Measurements from ENCODE around the gene G3BP1. TPM values are rescaled to one million over a fixed set of nuclear protein-coding genes. Genes with fewer than 3 reads are reported as not detected.

The G3BP1 gene
- total and polyA plus RNA-seq, 2 of the 13 experiments (the other 11 are each of a cell fraction or from before 2014, with no cell fraction given) = 36.7 to 320 TPM

DNA sequence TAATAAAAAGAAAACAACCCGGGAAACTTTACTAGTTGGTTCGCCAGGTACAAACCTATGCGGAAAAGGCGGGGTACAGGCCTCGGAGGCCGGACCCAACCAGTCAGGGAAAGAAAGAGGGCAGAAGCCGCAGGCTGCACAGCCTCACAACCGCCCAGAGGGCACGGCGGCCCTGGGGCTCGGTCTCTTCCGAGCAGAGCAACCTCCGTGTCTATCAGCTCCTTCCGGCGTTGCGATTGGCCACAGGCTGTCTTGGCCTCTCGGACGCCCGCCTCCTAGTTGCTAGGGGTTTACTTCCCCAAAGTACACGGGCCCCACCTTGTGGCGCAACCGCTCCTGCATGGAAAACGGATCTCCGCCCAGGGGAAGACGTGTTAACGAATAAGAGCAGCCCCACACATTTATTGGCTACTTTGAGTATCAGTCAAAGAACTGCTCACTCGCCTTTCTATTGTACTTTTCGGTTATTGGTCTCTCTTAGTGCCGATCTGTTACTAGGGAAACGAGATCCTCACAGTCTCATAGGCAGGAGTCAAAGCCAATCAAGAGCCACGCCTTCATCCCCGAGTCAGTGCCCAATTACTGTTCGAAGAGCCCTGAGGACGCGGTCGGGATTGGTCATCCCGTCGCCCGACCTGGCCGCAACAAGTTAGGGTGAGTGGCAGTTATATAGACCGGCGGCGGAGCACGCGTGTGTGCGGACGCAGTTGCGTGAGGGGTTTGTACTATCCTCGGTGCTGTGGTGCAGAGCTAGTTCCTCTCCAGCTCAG is at the start of gene G3BP1 (continued):
- TF ChIP-seq ZNF883 (CRISPR knock-in tag; IDR thresholded peaks at IDR 0.05; ENCODE audit: not compliant biosample characterization) (no peak), KLF6 (CRISPR knock-in tag; IDR thresholded peaks at IDR 0.05) (peak; percentile 81), RFX5 (IDR thresholded peaks at IDR 0.05; ENCODE audit: low read depth, low read length) (peak; percentile 34), ZNF7 (CRISPR knock-in tag; IDR thresholded peaks at IDR 0.05) (no peak), ZSCAN12 (CRISPR knock-in tag; IDR thresholded peaks at IDR 0.05) (peak; percentile 86; the same call in 1 of the 2 replicates), ZBTB7B (CRISPR knock-in tag; IDR thresholded peaks at IDR 0.05) (no peak), HDAC2 (CRISPR knock-in tag; IDR thresholded peaks at IDR 0.05) (peak; percentile 12; the same call in 1 of the 2 replicates), ESRRA (CRISPR knock-in tag; IDR thresholded peaks at IDR 0.05; ENCODE audit: low read depth) (no peak), KDM1A (CRISPR knock-in tag; IDR thresholded peaks at IDR 0.05) (no peak), SMAD1 (CRISPR knock-in tag; IDR thresholded peaks at IDR 0.05; ENCODE audit: borderline replicate concordance, low read depth) (no peak), ZNF766 (CRISPR knock-in tag; IDR thresholded peaks at IDR 0.05; ENCODE audit: borderline replicate concordance) (0 out of 2 replicates have a peak, but pooled peaks have one; percentile 41), NCOR1 (IDR thresholded peaks at IDR 0.05; ENCODE audit: borderline replicate concordance, low read length) (no peak)
- TF ChIP-seq, protein P1, sequence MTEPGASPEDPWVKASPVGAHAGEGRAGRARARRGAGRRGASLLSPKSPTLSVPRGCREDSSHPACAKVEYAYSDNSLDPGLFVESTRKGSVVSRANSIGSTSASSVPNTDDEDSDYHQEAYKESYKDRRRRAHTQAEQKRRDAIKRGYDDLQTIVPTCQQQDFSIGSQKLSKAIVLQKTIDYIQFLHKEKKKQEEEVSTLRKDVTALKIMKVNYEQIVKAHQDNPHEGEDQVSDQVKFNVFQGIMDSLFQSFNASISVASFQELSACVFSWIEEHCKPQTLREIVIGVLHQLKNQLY (CRISPR knock-in tag; IDR thresholded peaks at IDR 0.05) = peak; percentile 47; the same call in 1 of the 2 replicates
- TF ChIP-seq, protein P2, sequence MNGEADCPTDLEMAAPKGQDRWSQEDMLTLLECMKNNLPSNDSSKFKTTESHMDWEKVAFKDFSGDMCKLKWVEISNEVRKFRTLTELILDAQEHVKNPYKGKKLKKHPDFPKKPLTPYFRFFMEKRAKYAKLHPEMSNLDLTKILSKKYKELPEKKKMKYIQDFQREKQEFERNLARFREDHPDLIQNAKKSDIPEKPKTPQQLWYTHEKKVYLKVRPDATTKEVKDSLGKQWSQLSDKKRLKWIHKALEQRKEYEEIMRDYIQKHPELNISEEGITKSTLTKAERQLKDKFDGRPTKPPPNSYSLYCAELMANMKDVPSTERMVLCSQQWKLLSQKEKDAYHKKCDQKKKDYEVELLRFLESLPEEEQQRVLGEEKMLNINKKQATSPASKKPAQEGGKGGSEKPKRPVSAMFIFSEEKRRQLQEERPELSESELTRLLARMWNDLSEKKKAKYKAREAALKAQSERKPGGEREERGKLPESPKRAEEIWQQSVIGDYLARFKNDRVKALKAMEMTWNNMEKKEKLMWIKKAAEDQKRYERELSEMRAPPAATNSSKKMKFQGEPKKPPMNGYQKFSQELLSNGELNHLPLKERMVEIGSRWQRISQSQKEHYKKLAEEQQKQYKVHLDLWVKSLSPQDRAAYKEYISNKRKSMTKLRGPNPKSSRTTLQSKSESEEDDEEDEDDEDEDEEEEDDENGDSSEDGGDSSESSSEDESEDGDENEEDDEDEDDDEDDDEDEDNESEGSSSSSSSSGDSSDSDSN (CRISPR knock-in tag; IDR thresholded peaks at IDR 0.05) = peak; percentile 56
- TF ChIP-seq, protein P3, sequence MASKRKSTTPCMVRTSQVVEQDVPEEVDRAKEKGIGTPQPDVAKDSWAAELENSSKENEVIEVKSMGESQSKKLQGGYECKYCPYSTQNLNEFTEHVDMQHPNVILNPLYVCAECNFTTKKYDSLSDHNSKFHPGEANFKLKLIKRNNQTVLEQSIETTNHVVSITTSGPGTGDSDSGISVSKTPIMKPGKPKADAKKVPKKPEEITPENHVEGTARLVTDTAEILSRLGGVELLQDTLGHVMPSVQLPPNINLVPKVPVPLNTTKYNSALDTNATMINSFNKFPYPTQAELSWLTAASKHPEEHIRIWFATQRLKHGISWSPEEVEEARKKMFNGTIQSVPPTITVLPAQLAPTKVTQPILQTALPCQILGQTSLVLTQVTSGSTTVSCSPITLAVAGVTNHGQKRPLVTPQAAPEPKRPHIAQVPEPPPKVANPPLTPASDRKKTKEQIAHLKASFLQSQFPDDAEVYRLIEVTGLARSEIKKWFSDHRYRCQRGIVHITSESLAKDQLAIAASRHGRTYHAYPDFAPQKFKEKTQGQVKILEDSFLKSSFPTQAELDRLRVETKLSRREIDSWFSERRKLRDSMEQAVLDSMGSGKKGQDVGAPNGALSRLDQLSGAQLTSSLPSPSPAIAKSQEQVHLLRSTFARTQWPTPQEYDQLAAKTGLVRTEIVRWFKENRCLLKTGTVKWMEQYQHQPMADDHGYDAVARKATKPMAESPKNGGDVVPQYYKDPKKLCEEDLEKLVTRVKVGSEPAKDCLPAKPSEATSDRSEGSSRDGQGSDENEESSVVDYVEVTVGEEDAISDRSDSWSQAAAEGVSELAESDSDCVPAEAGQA (IDR thresholded peaks at IDR 0.05; ENCODE audit: low read depth) = peak; percentile 6
- TF ChIP-seq, protein P3 (CRISPR knock-in tag; IDR thresholded peaks at IDR 0.05; ENCODE audit: borderline replicate concordance) = no peak
- TF ChIP-seq, protein P4, sequence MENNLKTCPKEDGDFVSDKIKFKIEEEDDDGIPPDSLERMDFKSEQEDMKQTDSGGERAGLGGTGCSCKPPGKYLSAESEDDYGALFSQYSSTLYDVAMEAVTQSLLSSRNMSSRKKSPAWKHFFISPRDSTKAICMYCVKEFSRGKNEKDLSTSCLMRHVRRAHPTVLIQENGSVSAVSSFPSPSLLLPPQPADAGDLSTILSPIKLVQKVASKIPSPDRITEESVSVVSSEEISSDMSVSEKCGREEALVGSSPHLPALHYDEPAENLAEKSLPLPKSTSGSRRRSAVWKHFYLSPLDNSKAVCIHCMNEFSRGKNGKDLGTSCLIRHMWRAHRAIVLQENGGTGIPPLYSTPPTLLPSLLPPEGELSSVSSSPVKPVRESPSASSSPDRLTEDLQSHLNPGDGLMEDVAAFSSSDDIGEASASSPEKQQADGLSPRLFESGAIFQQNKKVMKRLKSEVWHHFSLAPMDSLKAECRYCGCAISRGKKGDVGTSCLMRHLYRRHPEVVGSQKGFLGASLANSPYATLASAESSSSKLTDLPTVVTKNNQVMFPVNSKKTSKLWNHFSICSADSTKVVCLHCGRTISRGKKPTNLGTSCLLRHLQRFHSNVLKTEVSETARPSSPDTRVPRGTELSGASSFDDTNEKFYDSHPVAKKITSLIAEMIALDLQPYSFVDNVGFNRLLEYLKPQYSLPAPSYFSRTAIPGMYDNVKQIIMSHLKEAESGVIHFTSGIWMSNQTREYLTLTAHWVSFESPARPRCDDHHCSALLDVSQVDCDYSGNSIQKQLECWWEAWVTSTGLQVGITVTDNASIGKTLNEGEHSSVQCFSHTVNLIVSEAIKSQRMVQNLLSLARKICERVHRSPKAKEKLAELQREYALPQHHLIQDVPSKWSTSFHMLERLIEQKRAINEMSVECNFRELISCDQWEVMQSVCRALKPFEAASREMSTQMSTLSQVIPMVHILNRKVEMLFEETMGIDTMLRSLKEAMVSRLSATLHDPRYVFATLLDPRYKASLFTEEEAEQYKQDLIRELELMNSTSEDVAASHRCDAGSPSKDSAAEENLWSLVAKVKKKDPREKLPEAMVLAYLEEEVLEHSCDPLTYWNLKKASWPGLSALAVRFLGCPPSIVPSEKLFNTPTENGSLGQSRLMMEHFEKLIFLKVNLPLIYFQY (CRISPR knock-in tag; IDR thresholded peaks at IDR 0.05; ENCODE audit: borderline replicate concordance) = peak; percentile 40; the same call in 1 of the 2 replicates

Data from HepG2 (cell line).